ENCODE measurements around the gene TNFSF12. TPM values are rescaled to one million over a fixed set of nuclear protein-coding genes. Genes with fewer than 3 reads are reported as not detected.

The TNFSF12 gene
- total RNA-seq, 2 donors from 2014 or later, result 54.6 to 98.3 TPM

DNA sequence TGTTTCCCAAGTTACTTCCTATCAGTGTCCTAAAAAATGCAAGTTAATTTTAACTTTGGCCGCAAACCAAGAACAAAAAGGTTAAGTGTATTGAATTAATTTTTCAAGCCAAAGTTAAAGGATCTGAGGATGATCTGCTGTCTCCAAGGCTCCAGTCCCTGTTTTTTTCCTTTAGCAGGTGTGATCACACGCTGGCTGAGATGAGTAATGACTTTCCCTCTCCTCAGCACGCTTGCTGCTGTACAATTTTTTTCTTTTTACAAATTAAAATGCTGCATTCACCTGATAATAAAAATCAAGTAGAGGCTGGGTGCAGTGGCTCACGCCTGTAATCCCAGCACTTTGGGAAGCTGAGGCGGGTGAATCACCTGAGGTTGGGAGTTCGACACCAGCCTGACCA lies 3.9 kb upstream of the TNFSF12 start:
- DNase-seq (ENCODE audit: low spot score), result no peak

DNA sequence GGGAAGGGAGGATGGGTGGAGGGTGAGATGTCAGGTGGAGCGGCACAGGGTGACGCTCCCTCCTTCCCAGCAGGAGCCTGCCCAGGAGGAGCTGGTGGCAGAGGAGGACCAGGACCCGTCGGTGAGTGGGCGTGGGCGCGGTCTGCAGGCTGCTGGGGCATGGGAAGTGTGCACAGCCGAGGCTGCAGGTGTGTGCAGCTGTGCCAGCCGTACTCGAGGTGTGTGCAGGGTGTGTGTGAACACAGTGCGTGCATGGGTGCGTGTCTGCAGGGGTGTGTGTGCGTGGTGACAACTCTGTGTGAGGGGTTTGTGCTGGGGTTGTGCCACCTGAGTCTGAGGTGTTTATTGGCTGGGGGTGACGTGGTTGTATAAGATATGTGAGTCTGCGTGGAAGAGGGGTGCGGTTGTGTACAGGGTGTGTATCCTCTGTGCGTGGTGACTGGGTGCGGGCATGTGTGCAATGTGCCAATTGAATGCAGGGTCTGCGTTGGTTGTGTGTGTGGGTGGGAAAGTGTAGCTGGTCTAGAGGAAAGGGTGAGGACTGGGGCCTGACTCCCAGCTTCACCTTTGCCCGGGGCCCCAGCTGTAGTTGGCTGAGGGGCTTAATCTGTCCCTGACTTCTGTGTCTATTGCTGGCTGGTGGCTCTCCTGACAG lies 670 bp downstream of the TNFSF12 start:
- H3K4me1 ChIP-seq (ENCODE audit: control insufficient read depth in 1 of 2, low read depth in 2 of 2), result peaks cover 10 to 29% of the 10 kb centered on the region in 2 donors
- ATAC-seq (ENCODE audit: insufficient number of reproducible peaks, low FRiP score, low read depth), result peak; percentile 6
- H3K36me3 ChIP-seq, result peaks cover 3% of the 10 kb centered on the region
- H3K27me3 ChIP-seq (replicated peaks; ENCODE audit: insufficient read depth), result no peaks in the 10 kb centered on the region
- peak overlapping the region; percentile 85 for H3K4me3 ChIP-seq
- DNase-seq (ENCODE audit: low spot score), result no peak
- peak overlapping the region; percentile 91 to 92 for H3K27ac ChIP-seq
- H3K9me3 ChIP-seq, result no peaks in the 10 kb centered on the region
- TF ChIP-seq, protein P1, sequence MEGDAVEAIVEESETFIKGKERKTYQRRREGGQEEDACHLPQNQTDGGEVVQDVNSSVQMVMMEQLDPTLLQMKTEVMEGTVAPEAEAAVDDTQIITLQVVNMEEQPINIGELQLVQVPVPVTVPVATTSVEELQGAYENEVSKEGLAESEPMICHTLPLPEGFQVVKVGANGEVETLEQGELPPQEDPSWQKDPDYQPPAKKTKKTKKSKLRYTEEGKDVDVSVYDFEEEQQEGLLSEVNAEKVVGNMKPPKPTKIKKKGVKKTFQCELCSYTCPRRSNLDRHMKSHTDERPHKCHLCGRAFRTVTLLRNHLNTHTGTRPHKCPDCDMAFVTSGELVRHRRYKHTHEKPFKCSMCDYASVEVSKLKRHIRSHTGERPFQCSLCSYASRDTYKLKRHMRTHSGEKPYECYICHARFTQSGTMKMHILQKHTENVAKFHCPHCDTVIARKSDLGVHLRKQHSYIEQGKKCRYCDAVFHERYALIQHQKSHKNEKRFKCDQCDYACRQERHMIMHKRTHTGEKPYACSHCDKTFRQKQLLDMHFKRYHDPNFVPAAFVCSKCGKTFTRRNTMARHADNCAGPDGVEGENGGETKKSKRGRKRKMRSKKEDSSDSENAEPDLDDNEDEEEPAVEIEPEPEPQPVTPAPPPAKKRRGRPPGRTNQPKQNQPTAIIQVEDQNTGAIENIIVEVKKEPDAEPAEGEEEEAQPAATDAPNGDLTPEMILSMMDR (IDR thresholded peaks at IDR 0.05), result no peak

More for the DNA sequence above, 3.9 kb upstream of the TNFSF12 start:
- peaks cover 4 to 25% of the 10 kb centered on the region in 2 donors for H3K4me1 ChIP-seq (ENCODE audit: control insufficient read depth in 1 of 2, low read depth in 2 of 2)
- H3K27ac ChIP-seq, result peak overlapping the region in 1 of 2 donors; percentile 3
- no peaks in the 10 kb centered on the region for H3K36me3 ChIP-seq
- TF ChIP-seq, protein P1 (IDR thresholded peaks at IDR 0.05), result no peak
- ATAC-seq (ENCODE audit: insufficient number of reproducible peaks, low FRiP score, low read depth), result no peak
- H3K9me3 ChIP-seq, result no peaks in the 10 kb centered on the region
- H3K27me3 ChIP-seq (replicated peaks; ENCODE audit: insufficient read depth), result no peaks in the 10 kb centered on the region
- H3K4me3 ChIP-seq, result no peak overlapping the region

DNA sequence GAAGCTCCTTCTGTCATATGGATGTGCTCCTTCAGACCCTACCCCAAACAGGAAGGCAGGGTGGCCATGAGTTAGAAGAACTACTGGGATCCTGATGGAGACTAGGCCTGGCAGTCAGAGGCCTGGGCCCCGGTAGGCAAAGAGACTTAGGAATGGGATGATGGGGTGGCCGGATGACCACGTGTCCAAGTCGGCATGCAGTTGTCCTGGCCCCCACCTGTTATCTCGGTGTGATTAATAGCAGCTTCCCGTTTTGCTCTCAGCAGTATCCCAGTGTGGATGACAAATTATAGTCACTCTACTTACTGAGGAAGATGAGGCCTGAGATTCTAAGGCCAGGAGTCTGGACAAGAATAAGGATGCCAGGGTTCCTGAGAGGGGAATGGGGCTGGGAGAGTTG lies 1.5 kb downstream of the TNFSF12 start:
- no peak for DNase-seq (ENCODE audit: low spot score)
- TF ChIP-seq, protein P1 (IDR thresholded peaks at IDR 0.05), result no peak
- Histone ChIP-seq H3K27me3 (replicated peaks; ENCODE audit: insufficient read depth) (no peaks in the 10 kb centered on the region), H3K4me3 (peak overlapping the region; percentile 85), H3K4me1 (ENCODE audit: control insufficient read depth in 1 of 2, low read depth in 2 of 2) (peaks cover 10 to 21% of the 10 kb centered on the region in 2 donors), H3K36me3 (peaks cover 3% of the 10 kb centered on the region), H3K9me3 (no peaks in the 10 kb centered on the region), H3K27ac (peak overlapping the region; percentile 73 to 91)
- ATAC-seq (ENCODE audit: insufficient number of reproducible peaks, low FRiP score, low read depth), result no peak

DNA sequence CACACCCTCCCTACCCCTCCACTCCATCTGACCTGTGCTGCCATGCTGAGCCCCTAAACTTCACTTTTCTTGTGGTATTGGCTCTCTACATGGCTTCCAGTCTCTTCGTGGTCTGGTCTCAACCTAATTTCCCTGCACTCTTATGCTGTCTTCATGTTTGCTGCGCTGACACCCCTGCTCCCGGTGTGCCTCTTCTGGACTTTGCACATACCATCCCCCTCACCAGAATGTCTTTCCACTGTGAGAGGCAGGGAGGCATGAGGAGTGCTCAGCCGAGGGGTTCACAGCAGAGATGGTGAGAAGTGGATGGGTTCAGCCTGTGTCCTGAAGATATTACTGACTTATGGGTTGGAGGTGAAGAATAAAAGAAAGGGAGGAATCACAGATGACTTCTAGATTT lies 2.5 kb downstream of the TNFSF12 start:
- no peaks in the 10 kb centered on the region for H3K27me3 ChIP-seq (replicated peaks; ENCODE audit: insufficient read depth)
- ATAC-seq (ENCODE audit: insufficient number of reproducible peaks, low FRiP score, low read depth), result no peak
- H3K27ac ChIP-seq, result peak overlapping the region in 1 of 2 donors; percentile 17
- DNase-seq (ENCODE audit: low spot score), result no peak
- H3K9me3 ChIP-seq, result no peaks in the 10 kb centered on the region
- TF ChIP-seq, protein P1 (IDR thresholded peaks at IDR 0.05), result no peak
- H3K4me1 ChIP-seq (ENCODE audit: control insufficient read depth in 1 of 2, low read depth in 2 of 2), result peaks cover 10 to 20% of the 10 kb centered on the region in 2 donors
- H3K4me3 ChIP-seq, result no peak overlapping the region
- H3K36me3 ChIP-seq, result peaks cover 3% of the 10 kb centered on the region

DNA sequence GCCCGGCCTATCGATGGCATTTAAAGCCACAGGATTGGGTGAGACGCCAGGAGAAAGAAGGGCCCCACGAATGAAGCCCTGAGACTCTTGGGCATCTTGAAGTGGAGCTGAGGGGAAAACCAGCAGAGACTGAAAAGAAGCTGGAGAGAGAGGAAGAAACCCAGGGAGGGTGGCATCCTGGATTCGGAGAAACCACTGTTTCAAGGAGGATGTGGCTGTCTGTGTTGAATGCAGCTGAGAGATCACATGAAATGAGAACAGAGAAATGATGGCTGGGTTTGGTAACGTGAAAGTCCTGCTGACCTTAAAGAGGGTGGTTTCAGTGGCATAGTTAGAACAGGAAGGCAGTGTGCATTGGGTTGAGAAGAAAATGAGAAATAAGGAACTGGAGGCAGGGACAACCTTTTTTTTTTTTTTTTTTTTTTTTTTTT lies 3.8 kb downstream of the TNFSF12 start:
- ATAC-seq (ENCODE audit: insufficient number of reproducible peaks, low FRiP score, low read depth) (no peak), DNase-seq (ENCODE audit: low spot score) (no peak)
- peaks cover 3% of the 10 kb centered on the region for H3K36me3 ChIP-seq
- no peaks in the 10 kb centered on the region for H3K9me3 ChIP-seq
- peaks cover 14 to 26% of the 10 kb centered on the region in 2 donors for H3K4me1 ChIP-seq (ENCODE audit: control insufficient read depth in 1 of 2, low read depth in 2 of 2)
- TF ChIP-seq, protein P1 (IDR thresholded peaks at IDR 0.05), result no peak
- no peak overlapping the region for H3K4me3 ChIP-seq
- H3K27ac ChIP-seq, result peak overlapping the region in 1 of 2 donors; percentile 17
- H3K27me3 ChIP-seq (replicated peaks; ENCODE audit: insufficient read depth), result no peaks in the 10 kb centered on the region
